Muscle of leg (tissue), 11 donors: ENCODE measurements around the gene SRP68. TPM values are rescaled to one million over a fixed set of nuclear protein-coding genes. Genes with fewer than 3 reads are reported as not detected.

Experiments
- DNase-seq: peaks from one replicate; pipeline ENCODE4 v3.0.0; 2013
- H3K27ac ChIP-seq: one replicate; pipeline ENCODE4 v1.5.1; 2013; ENCODE audit warnings: mild to moderate bottlenecking, low read length, control low read depth
- H3K27me3 ChIP-seq: one replicate; pipeline ENCODE4 v1.6.1; 2013; ENCODE audit warnings: low read length; ENCODE audit not compliant: control insufficient read depth, insufficient read depth
- H3K36me3 ChIP-seq: one replicate; pipeline ENCODE4 v1.6.1; 2013; ENCODE audit warnings: low read length; ENCODE audit not compliant: control insufficient read depth, insufficient read depth
- H3K4me1 ChIP-seq: one replicate; pipeline ENCODE4 v1.6.1; 2013; ENCODE audit warnings: low read length; ENCODE audit not compliant: control insufficient read depth, insufficient read depth
- H3K4me3 ChIP-seq: one replicate; pipeline ENCODE4 v1.5.1; 2013; ENCODE audit warnings: low read length, control low read depth
- H3K9me3 ChIP-seq: replicated peaks from 2 replicates; pipeline ENCODE4 v1.6.1; 2013; ENCODE audit warnings: low read depth, low read length; ENCODE audit not compliant: control insufficient read depth
- WGBS: methylation state at CpG from one replicate; pipeline ENCODE4 v1.1.5; 2013; ENCODE audit warnings: missing lambda C conversion rate; ENCODE audit not compliant: insufficient coverage; 5-methylcytosine and 5-hydroxymethylcytosine counted together
- polyA plus RNA-seq, 8 donors: library from polyadenylated mRNA; unstranded; fragments of 120-200 nt; gene quantifications; one replicate each; pipeline versions ENCODE4 v1.2.1 to v1.2.3, GENCODE V29; 2013; ENCODE audit warnings: inconsistent platforms in 1 of 8, low replicate concordance in 1 of 8; ENCODE audit not compliant: insufficient read length in 8 of 8, insufficient read depth in 1 of 8
- total RNA-seq: library from RNA; stranded (reverse); fragments of 120-200 nt; gene quantifications from one replicate; pipeline ENCODE4 v1.2.4, GENCODE V29; 2013

SRP68 gene
- total and polyA plus RNA-seq, 9 donors: 25.0 to 110 (median 92.3) TPM

DNA sequence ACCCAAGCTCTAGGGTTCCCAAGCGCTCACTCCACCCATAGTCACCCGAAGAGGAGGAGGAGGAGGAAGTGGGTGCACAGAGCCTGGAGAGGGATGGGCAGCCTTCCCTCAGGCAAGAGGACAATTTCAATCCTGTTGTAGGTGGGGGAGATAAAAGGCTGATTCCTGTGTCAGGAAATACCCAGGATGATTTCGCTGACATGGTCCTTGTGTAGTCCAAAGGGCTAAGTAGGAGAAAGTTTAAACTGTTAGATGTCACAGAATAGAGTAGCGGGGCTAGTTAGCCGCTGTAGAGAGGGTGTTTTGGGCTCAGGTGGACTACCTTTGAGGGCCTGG lies 32.5 kb upstream of the SRP68 start:
- Histone ChIP-seq H3K4me3 (no peak overlapping the region), H3K27ac (no peak overlapping the region), H3K36me3 (peaks cover 21% of the 10 kb centered on the region), H3K9me3 (no peaks in the 10 kb centered on the region), H3K4me1 (peaks cover 23% of the 10 kb centered on the region), H3K27me3 (no peaks in the 10 kb centered on the region)
- WGBS: 75% methylated on average over 2 of the region's 5 CpGs
- no peak for DNase-seq

DNA sequence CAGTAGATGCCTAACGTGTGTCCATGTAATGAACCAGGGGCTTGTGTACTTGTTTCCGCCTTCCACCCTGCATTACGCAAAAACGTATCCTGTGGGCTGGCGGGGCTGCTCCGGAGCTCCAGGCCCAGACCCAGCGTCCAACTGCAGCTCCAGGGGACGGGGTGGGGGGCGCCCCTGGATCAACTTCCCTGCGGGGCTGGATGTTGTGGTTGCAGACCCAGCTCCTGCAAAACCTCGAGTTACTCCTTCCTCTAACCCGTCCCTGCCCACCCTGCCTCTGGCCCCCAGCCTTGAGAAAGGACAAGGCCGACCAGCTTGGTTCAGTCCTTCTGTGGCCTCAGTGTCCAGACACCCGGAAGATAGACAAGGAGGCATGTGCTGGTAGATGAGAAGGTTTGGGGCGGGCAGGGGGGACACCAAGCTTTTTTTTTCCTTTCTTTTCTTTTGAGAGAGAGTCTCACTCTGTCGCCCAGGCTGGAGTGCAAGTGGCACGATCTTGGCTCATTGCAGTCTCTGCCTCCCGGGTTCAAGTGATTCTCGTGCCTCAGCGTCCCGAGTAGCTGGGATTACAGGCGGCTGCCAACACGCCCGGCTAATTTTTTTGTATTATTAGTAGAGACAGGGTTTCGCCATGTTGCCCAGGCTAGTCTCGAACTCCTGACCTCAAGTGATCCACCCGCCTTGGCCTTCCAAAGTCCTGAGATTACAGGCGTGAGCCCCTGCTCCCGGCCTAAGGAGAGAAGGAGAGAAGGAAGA lies 32.0 kb upstream of the SRP68 start:
- H3K9me3 ChIP-seq: no peaks in the 10 kb centered on the region
- no peaks in the 10 kb centered on the region for H3K27me3 ChIP-seq
- peaks cover 23% of the 10 kb centered on the region for H3K4me1 ChIP-seq
- no peak for DNase-seq
- peaks cover 27% of the 10 kb centered on the region for H3K36me3 ChIP-seq
- 85% methylated on average over 15 of the region's 29 CpGs for WGBS
- peak overlapping the region; percentile 86 for H3K27ac ChIP-seq
- H3K4me3 ChIP-seq: peak overlapping the region; percentile 82

DNA sequence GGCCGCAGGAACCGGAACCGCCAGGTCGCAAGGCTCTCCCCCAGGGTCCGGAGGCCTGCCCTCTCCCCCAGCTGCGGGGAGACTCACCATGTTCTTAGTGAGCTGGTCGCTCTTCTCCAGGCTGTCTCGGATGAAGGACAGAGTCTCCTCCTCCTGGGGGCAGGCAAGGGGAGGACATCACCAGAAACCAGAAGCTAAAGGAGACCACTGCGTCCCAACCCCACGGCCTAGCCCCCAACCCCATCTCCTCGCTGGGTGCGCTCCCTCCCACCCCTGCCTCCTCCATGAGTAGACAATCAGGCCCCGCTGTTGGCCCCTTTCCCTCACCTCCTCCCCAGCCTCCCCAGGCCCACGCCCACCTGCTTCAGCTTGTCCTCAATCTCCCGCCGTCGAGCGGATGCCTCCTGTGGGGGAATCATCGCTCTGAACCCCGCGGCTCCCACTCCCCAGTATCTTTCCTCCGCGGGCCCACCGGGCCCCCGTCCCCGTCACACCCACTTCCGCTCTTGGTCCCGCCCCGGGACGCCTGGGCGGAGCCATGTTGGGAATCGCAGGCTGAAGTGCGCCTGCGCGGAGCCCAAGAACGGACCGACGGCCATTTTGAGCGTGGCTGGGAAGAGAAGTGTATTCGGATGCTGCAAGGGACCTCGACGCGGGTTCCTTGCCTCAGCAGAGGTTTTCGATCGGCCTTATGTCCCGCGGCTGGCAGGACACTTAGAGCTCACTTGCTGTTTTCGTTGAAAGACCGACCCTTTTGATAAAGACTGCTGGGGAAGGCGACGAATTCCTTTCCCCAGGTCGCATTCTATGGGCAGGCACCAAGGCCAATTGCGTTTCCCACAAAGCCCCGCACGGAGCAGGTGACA lies 31.2 kb upstream of the SRP68 start, which contains the start of gene EXOC7:
EXOC7 (minus strand) TSS at position 514 of the 866 bp plus-strand sequence; CDS start at position 419, 95 bp downstream.
- H3K27ac ChIP-seq: peak within 1 kb of the TSS; percentile 86
- no peaks in the 10 kb centered on the region for H3K27me3 ChIP-seq
- no peaks in the 10 kb centered on the region for H3K9me3 ChIP-seq
- 4% methylated on average over 52 of the region's 55 CpGs for WGBS
- peaks cover 31% of the 10 kb centered on the region for H3K36me3 ChIP-seq
- peak within 1 kb of the TSS; percentile 82 for H3K4me3 ChIP-seq
- peaks cover 23% of the 10 kb centered on the region for H3K4me1 ChIP-seq
- peak; percentile 97 for DNase-seq

DNA sequence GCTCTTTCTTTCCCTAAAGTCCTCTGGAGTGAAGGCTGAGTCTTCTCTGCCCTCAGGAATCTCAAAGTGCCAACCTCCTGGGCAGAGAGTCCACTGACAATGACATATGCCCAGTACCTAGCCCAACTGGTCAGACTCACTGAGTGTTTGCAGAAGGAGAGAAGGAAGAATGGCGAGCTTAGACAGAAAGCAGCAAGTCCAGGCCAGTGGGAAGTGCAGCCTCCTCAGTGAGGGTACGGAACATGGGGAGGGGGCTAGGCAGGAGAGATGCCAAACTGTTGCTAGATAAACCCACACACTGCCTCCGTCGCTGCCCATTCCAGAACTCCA lies 30.6 kb upstream of the SRP68 start:
- DNase-seq: no peak
- no peaks in the 10 kb centered on the region for H3K9me3 ChIP-seq
- peaks cover 35% of the 10 kb centered on the region for H3K36me3 ChIP-seq
- peaks cover 23% of the 10 kb centered on the region for H3K4me1 ChIP-seq
- WGBS: 0% methylated on average over 1 of the region's 4 CpGs
- H3K4me3 ChIP-seq: peak overlapping the region; percentile 82
- peak overlapping the region; percentile 86 for H3K27ac ChIP-seq
- H3K27me3 ChIP-seq: no peaks in the 10 kb centered on the region

DNA sequence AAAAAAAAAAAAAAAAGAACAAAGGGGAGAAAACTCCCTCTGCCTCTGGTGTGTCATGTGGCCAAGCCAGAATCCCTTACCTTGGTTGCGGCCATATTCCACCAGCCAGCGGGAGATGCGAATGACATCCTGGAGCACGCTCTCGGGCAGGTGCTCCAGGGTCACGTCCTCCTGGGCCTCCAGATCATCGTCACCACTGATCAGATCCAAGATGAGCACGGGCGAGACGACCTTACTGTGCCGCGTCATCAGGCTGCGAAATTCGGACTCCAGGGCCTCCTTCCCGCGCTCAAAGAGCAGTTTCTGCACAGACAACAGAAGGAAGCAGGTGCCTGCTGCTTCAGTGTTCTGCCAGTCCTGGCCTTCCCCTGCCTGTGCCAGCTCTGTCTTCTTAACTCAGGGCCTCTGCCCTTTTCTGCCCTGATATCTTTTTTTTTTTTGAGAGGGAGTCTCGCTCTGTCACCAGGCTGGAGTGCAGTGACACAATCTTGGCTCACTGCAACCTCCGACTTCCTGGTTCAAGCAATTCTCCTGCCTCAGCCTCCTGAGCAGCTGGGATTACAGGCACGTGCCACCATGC lies 25.5 kb upstream of the SRP68 start:
- H3K36me3 ChIP-seq: peaks cover 79% of the 10 kb centered on the region
- H3K27ac ChIP-seq: no peak overlapping the region
- H3K4me3 ChIP-seq: no peak overlapping the region
- H3K4me1 ChIP-seq: peaks cover 8% of the 10 kb centered on the region
- H3K27me3 ChIP-seq: no peaks in the 10 kb centered on the region
- WGBS: 95% methylated on average over 17 of the region's 19 CpGs
- no peaks in the 10 kb centered on the region for H3K9me3 ChIP-seq
- DNase-seq: no peak

DNA sequence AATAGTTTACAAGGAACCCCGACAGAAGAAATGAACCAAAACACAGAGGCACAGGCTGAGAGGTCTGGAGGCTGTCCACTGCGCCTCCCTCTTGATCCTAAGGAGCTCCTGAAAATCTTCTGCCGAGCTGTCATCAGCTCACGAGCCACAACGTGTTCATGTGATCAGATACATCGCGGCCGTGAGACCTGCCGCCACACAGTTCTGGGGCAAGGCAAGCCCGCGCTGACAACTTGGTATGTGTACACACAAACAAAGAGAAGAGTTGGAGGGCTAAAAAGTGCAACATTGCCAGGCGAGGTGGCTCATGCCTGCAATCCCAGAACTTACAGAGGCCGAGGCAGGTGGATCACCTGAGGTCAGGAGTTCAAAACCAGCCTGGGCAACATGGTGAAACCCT lies 23.6 kb upstream of the SRP68 start:
- Histone ChIP-seq H3K4me3 (no peak overlapping the region), H3K27ac (no peak overlapping the region), H3K27me3 (no peaks in the 10 kb centered on the region), H3K36me3 (peaks cover 82% of the 10 kb centered on the region), H3K4me1 (no peaks in the 10 kb centered on the region), H3K9me3 (no peaks in the 10 kb centered on the region)
- DNase-seq: no peak
- 96% methylated on average over 10 of the region's 13 CpGs for WGBS

DNA sequence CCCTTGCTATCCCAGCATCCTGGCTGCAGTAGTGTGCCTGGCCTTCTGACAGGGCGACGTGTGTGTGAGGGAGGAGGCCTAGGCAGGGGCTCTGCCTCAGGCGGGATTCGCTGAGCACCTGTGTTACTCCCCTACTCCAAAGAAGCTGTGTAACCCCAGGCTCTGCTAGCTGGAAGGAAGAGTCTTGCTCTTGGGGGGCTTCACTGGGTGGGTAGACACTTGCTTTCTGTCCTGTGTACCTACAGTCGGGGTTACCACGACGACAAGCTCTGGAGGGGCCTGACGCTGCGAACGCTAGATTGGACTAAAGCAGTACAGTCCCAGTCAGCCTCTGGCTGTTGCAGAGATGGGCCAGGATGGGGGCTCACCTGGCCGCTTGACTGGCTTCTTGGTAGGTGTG lies 21.7 kb upstream of the SRP68 start:
- no peak for DNase-seq
- no peak overlapping the region for H3K27ac ChIP-seq
- no peak overlapping the region for H3K4me3 ChIP-seq
- no peaks in the 10 kb centered on the region for H3K9me3 ChIP-seq
- peaks cover 84% of the 10 kb centered on the region for H3K36me3 ChIP-seq
- 95% methylated on average over 6 of the region's 11 CpGs for WGBS
- H3K4me1 ChIP-seq: no peaks in the 10 kb centered on the region
- H3K27me3 ChIP-seq: no peaks in the 10 kb centered on the region

DNA sequence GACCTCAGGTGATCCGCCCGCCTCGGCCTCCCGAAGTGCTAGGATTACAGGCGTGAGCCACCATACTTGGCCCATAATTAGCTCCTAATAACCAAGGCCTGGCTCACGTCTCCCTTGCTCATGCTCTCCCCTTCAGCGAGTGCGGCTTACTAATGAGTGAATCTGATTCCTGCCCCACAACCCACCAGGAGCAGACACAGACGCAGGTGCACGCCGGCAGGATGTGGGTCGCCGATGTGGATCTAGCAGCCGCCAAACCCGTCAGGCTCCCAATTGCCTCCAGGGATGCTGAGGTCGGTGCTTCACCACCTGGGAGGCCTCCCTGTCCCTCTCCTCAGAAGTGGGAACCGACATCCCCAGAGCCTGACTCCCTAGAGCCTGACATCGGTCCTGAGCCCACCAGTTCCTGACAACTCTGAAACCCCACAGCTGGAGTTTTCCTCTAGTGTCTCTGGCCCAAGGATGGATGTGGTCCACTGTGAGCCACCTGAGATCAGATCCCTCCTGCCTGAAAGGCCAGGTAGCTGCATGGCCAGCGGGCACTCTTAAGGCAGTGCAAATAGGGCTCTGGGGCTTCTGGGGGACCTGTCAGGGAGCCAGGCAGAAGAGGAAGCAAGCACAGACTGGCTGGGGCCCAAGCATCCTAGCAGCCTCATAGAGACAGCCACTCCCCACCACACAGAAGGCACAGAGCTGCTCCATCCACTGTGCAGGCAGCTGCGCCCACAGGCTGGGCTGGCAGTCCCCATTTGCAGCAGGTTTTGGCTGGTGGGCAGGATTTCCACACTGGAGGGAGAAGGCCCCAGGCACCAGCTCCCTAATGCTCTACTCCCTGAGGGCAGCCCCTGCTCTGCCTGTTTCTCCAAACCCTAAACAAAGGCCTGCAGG lies 20.5 kb upstream of the SRP68 start:
- H3K4me1 ChIP-seq: no peaks in the 10 kb centered on the region
- H3K27me3 ChIP-seq: no peaks in the 10 kb centered on the region
- no peak overlapping the region for H3K4me3 ChIP-seq
- DNase-seq: no peak
- peaks cover 90% of the 10 kb centered on the region for H3K36me3 ChIP-seq
- no peaks in the 10 kb centered on the region for H3K9me3 ChIP-seq
- no peak overlapping the region for H3K27ac ChIP-seq
- 86% methylated on average over 17 of the region's 20 CpGs for WGBS

DNA sequence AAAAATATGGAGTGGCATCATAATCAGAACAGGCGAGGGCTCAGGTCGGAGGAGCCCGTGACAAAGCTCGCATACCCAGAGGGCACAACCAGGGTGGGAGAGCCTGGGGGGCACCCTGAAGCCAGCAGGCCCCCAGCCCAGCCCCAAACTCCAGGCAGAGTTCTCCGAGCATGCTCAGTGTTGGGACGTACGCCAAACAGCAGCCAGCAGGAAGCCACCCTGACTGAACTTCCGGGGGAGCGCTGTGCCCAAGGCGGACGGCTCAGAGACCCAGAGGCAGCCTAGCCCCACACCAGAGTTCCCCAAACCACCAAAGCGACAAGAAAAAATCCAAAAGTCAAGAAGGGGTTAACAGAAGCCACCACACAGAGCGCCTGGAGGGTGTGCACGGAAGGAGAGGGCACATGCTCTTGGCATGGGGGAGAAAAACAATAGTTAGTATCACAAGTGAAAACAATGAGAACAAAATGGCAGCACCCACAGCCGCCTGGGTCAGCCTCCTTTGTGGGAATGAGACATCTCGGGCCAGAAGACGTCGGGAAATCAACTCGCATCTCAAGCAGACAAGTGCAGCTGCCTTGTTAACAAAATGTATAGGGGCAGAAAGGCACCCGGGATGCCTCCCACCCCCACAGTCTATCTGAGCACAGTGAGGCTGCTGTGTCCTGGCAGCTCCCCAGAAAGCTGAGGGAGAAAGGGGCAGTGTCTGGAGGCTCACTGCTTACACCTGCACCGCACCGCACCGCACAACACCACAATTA lies 19.4 kb upstream of the SRP68 start:
- WGBS: 68% methylated on average over 12 of the region's 23 CpGs
- H3K36me3 ChIP-seq: peaks cover 90% of the 10 kb centered on the region
- no peak for DNase-seq
- H3K9me3 ChIP-seq: no peaks in the 10 kb centered on the region
- H3K4me3 ChIP-seq: no peak overlapping the region
- no peaks in the 10 kb centered on the region for H3K27me3 ChIP-seq
- no peak overlapping the region for H3K27ac ChIP-seq
- no peaks in the 10 kb centered on the region for H3K4me1 ChIP-seq
